Endothelial cell of umbilical vein (primary cell): ENCODE results near the gene CDH23. TPM values are rescaled to one million over a fixed set of nuclear protein-coding genes. Genes with fewer than 3 reads are reported as not detected.

Experiments
- BruUV-seq: library from RNA; stranded (reverse); fragments of 400-500 nt; replicated peaks from 2 replicates; lab custom pipeline; 2021; lab: Mats Ljungman, UMichigan
- CTCF ChIA-PET: fragments of 300-600, 350-600 bp; sonication (Branson Sonifier 250); formaldehyde crosslinking; loops from one replicate; lab custom pipeline; 2021; ENCODE audit warnings: antibody characterized with exemption, inconsistent platforms; lab: Charles Lee
- POLR2A ChIA-PET: fragments of 300-600, 350-600 bp; sonication (Branson Sonifier 250); formaldehyde crosslinking; loops from one replicate; lab custom pipeline; 2021; ENCODE audit warnings: antibody characterized with exemption, inconsistent platforms; lab: Charles Lee
- DNase-seq: peaks from one replicate; pipeline ENCODE4 v3.0.0-alpha.2; 2011; ENCODE audit warnings: low read depth, low spot score
- FAIRE-seq: peaks from 2 replicates; lab custom pipeline; 2011; peaks lifted over from hg19 to GRCh38; lab: Jason Lieb, UNC
- H2AFZ ChIP-seq: 2 replicates; pipeline ENCODE4 v1.6.0; 2012; ENCODE audit warnings: low read depth, low read length, control low read depth, inconsistent platforms
- H3K27ac ChIP-seq: 2 replicates; pipeline ENCODE4 v1.5.1; 2011; ENCODE audit warnings: low read depth, mild to moderate bottlenecking, control low read depth, low read length, moderate library complexity; ENCODE audit not compliant: insufficient read depth
- H3K27me3 ChIP-seq, 2 experiments: 2 replicates each; pipeline versions ENCODE4 v1.6.0 to v1.6.1; 2011; ENCODE audit warnings: low read length in 2 of 2, mixed read lengths in 1 of 2; ENCODE audit not compliant: control insufficient read depth in 2 of 2, insufficient read depth in 2 of 2
- H3K36me3 ChIP-seq, 2 experiments: 2 replicates in 1 of 2; 3 replicates in 1 of 2; pipeline ENCODE4 v1.5.1; 2011; ENCODE audit warnings: low read length in 2 of 2, mild to moderate bottlenecking in 1 of 2, moderate library complexity in 1 of 2; ENCODE audit not compliant: control insufficient read depth in 2 of 2, insufficient read depth in 2 of 2; ENCODE audit errors: extremely low read depth in 1 of 2
- H3K4me1 ChIP-seq: 3 replicates; pipeline ENCODE4 v1.5.1; 2011; ENCODE audit warnings: mild to moderate bottlenecking, low read length; ENCODE audit not compliant: control insufficient read depth, insufficient read depth; ENCODE audit errors: extremely low read depth
- H3K4me2 ChIP-seq: 2 replicates; pipeline ENCODE4 v1.6.1; 2011; ENCODE audit warnings: low read length, control low read depth, mixed read lengths; ENCODE audit not compliant: insufficient read depth
- H3K4me3 ChIP-seq, 3 experiments: fragments of 200-600 bp in 1 of 3; sonication (generic), shearing (Covaris generic) in 1 of 3; replicated peaks in 1 of 3; 2 replicates each; pipeline ENCODE4 v1.5.1; 2011 to 2016; ENCODE audit warnings: control low read depth in 3 of 3, low read length in 3 of 3, mild to moderate bottlenecking in 2 of 3, inconsistent platforms in 1 of 3, low read depth in 1 of 3, moderate library complexity in 1 of 3; ENCODE audit not compliant: insufficient read depth in 1 of 3
- H3K79me2 ChIP-seq: 2 replicates; pipeline ENCODE4 v1.6.0; 2012; ENCODE audit warnings: low read length, inconsistent platforms; ENCODE audit not compliant: control insufficient read depth, insufficient read depth
- H3K9ac ChIP-seq: replicated peaks from 2 replicates; pipeline ENCODE3; 2011; ENCODE audit warnings: low read length, control low read depth; ENCODE audit not compliant: insufficient read depth; ENCODE audit errors: extremely low read depth
- H3K9me1 ChIP-seq: replicated peaks from 3 replicates; pipeline ENCODE4 v1.6.0; 2011; ENCODE audit warnings: mild to moderate bottlenecking, low read length; ENCODE audit not compliant: control insufficient read depth, insufficient read depth; ENCODE audit errors: extremely low read depth
- H3K9me3 ChIP-seq: replicated peaks from 2 replicates; pipeline ENCODE4 v1.5.1; 2012; ENCODE audit warnings: low read length, inconsistent platforms; ENCODE audit not compliant: control insufficient read depth, insufficient read depth
- H4K20me1 ChIP-seq: replicated peaks from 2 replicates; pipeline ENCODE3; 2011; ENCODE audit warnings: mild to moderate bottlenecking, low read length; ENCODE audit not compliant: control insufficient read depth, insufficient read depth; ENCODE audit errors: extremely low read depth
- CTCF ChIP-seq, 2 donors: IDR thresholded peaks; 1 replicate in 1 of 2; 2 replicates in 1 of 2; pipeline ENCODE4 v1.5.1; 2011; ENCODE audit warnings: low read length in 2 of 2, mild to moderate bottlenecking in 2 of 2, moderate library complexity in 2 of 2, control low read depth in 1 of 2, inconsistent platforms in 1 of 2, low read depth in 1 of 2; ENCODE audit not compliant: insufficient read depth in 1 of 2; ENCODE audit errors: extremely low read depth in 1 of 2
- FOS ChIP-seq: IDR thresholded peaks from 2 replicates; pipeline ENCODE4 v1.6.1; 2011; ENCODE audit warnings: mild to moderate bottlenecking, low read length, moderate library complexity, borderline replicate concordance; ENCODE audit not compliant: insufficient read depth
- GATA2 ChIP-seq: IDR thresholded peaks from 2 replicates; pipeline ENCODE4 v1.7.0; 2011; ENCODE audit warnings: low read depth, mild to moderate bottlenecking, moderate library complexity, mixed read lengths, low read length; ENCODE audit not compliant: insufficient read length, insufficient read depth
- JUN ChIP-seq: IDR thresholded peaks from 2 replicates; pipeline ENCODE4 v1.6.1; 2011; ENCODE audit warnings: borderline replicate concordance, low read depth; ENCODE audit not compliant: insufficient read length, insufficient read depth
- MYC ChIP-seq: IDR thresholded peaks from one replicate; pipeline ENCODE4 v1.6.1; 2011; ENCODE audit warnings: mild to moderate bottlenecking, low read depth, low read length
- POLR2A ChIP-seq: IDR thresholded peaks from 2 replicates; pipeline ENCODE4 v1.6.1; 2012; ENCODE audit warnings: low read depth, mild to moderate bottlenecking, control low read depth, low read length
- POLR2AphosphoS5 ChIP-seq: IDR thresholded peaks from 2 replicates; pipeline ENCODE4 v1.6.1; 2012; ENCODE audit warnings: low read depth, mild to moderate bottlenecking, control low read depth, low read length, moderate library complexity; ENCODE audit not compliant: insufficient read depth
- dilution Hi-C: fragments of 300-500 bp; cut with MboI; formaldehyde crosslinking; loops from one replicate; pipeline ENCODE4 v1.15.0; 2019; ENCODE audit warnings: low sequenced_read_pairs; ENCODE audit not compliant: extremely low pct_ligation_motif_present
- intact Hi-C: fragments of 100-400 bp; cut with micrococcal nuclease; formaldehyde crosslinking; loops from one replicate; pipeline ENCODE4 v1.10.0; 2022
- polyA plus RNA-seq, 4 experiments: library from polyadenylated mRNA; depleted of rRNA in 3 of 4; stranded (reverse) in 3 of 4; unstranded in 1 of 4; fragments of >200 nt; gene quantifications; 2 replicates each; pipeline versions ENCODE4 v1.2.1 to v1.2.3, GENCODE V29; 2011 to 2012; ENCODE audit warnings: missing spikeins in 1 of 4
- total RNA-seq: library from RNA; stranded (reverse); gene quantifications from 2 replicates; pipeline ENCODE4 v1.2.3, GENCODE V29; 2021
- TF ChIP-seq, protein P1 (sequence below): IDR thresholded peaks from 2 replicates; pipeline ENCODE4 v1.6.1; 2011; ENCODE audit not compliant: insufficient read depth, insufficient read length

CDH23 gene
- total and polyA plus RNA-seq, 2 donors (not counting 3 experiments of a cell fraction or from before 2014, with no cell fraction given), result not detected

DNA sequence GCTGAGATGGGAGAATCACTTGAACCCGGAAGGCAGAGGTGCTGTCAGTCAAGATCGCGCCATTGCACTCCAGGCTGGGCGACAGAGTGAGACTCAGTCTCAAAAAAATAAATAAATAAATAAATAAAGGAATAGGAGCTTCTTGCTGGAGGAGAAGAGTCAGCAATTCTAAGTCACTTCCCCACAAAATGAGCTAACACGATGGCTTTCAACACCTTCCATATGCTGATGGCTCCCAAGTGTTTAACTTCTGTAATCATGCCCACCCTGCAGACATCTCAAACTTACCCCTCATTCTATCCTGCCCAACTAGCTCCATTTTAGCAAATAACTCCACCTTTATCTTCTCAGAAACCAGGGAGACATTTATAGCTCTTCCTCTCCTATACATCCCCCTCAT is 433.2 kb downstream of the CDH23 start:
- Histone ChIP-seq H3K4me3 (no peak overlapping the region), H3K4me1 (peaks cover 7% of the 10 kb centered on the region), H3K9me1 (no peaks in the 10 kb centered on the region), H3K27ac (no peak overlapping the region), H3K79me2 (peaks cover 25% of the 10 kb centered on the region), H3K9ac (no peak overlapping the region), H3K9me3 (no peaks in the 10 kb centered on the region), H3K36me3 (peaks cover 31 to 62% of the 10 kb centered on the region in 2 experiments), H4K20me1 (no peaks in the 10 kb centered on the region), H2AFZ (no peak overlapping the region), H3K27me3 (no peaks in the 10 kb centered on the region), H3K4me2 (no peak overlapping the region)
- no TSS peak for BruUV-seq
- no peak for FAIRE-seq
- no peak for TF ChIP-seq POLR2A
- dilution Hi-C loops (no loop called here), intact Hi-C loops (no loop called here)
- DNase-seq, result no peak
- ChIA-PET CTCF (interaction anchor here (0.8 to 7.1 kb wide), 3 partner anchors 10 to 219 kb away, joined by 3 to 48 read pairs (median 6); no protein-coding TSS in a partner anchor), POLR2A (interaction anchor here (1.1 kb wide), 1 partner anchor 22 kb away, joined by 3 read pairs; the partner anchor contains the start of gene PSAP)

DNA sequence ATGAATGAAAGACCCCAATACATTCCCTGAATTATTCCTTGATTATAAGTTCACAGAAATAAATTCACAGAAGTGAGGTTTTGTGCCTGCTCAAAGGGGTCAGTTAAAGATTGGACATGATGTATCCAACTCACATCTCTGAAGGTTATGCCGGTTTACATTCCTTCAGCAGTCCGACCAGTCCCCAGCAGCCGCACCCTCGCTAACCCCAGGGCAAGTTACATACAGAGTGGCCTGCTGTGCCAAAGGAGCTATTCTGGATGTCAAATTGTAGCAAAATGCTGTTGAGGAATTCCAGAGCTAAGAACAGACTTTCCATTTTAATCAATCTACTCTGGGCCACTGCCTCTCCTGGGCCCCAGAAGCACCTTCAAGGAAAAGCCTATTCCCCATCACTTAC is 434.0 kb downstream of the CDH23 start:
- no peak for FAIRE-seq
- Histone ChIP-seq H3K27ac (no peak overlapping the region), H3K27me3 (no peaks in the 10 kb centered on the region), H3K79me2 (peaks cover 31% of the 10 kb centered on the region), H3K4me2 (no peak overlapping the region), H3K4me3 (no peak overlapping the region), H3K36me3 (peaks cover 28 to 54% of the 10 kb centered on the region in 2 experiments), H3K9me1 (no peaks in the 10 kb centered on the region), H4K20me1 (no peaks in the 10 kb centered on the region), H3K9ac (no peak overlapping the region), H3K4me1 (peaks cover 8% of the 10 kb centered on the region), H3K9me3 (no peaks in the 10 kb centered on the region), H2AFZ (no peak overlapping the region)
- no TSS peak for BruUV-seq
- no peak for DNase-seq
- no peak for TF ChIP-seq JUN
- no peak for TF ChIP-seq FOS
- TF ChIP-seq CTCF (IDR thresholded peaks at IDR 0.05; ENCODE audit: extremely low read depth in 1 of 2, insufficient read depth in 1 of 2, low read depth in 1 of 2, low read length in 2 of 2), result no peak
- TF ChIP-seq POLR2A, result no peak
- no peak for TF ChIP-seq MYC
- no peak for TF ChIP-seq GATA2
- TF ChIP-seq, protein P1, sequence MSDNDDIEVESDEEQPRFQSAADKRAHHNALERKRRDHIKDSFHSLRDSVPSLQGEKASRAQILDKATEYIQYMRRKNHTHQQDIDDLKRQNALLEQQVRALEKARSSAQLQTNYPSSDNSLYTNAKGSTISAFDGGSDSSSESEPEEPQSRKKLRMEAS, result no peak
- no peak for TF ChIP-seq POLR2AphosphoS5
- intact Hi-C loops (no loop called here), dilution Hi-C loops (no loop called here)
- ChIA-PET CTCF (interaction anchor here (0.8 to 7.1 kb wide), 3 partner anchors 11 to 66 kb away, joined by 3 to 48 read pairs (median 11); no protein-coding TSS in a partner anchor), POLR2A (interaction anchor here (0.6 kb wide), 1 partner anchor 40 kb away, joined by 3 read pairs; no protein-coding TSS in a partner anchor)
